ENCODE measurements around the gene TAS2R43.
"Not testable (repeated sequence)": the region's sequence is repeated elsewhere in the genome, so short reads cannot be mapped to it uniquely, and the experiment has no call there.

TAS2R43 gene

GRCh38 chr12:11092128-11092527 lies at the start of gene TAS2R43:
TSS of gene TAS2R43 (minus strand) at chr12:11092313. CDS start at chr12:11092229, 84 bp downstream.
- no peak for DNase-seq (ENCODE audit: low spot score)

- no peak for DNase-seq (ENCODE audit: low spot score)
These were observed 44.0 kb upstream of the TAS2R43 start for GRCh38 chr12:11136075-11136474.

GRCh38 chr12:11134305-11134704 lies 42.2 kb upstream of the TAS2R43 start, which contains the start of gene TAS2R30:
TSS of gene TAS2R30 (minus strand) at chr12:11134644. CDS start at chr12:11134244, 400 bp downstream.
- no peak for DNase-seq (ENCODE audit: low spot score)

- no peak for DNase-seq (ENCODE audit: low spot score)
These were observed 41.7 kb upstream of the TAS2R43 start for GRCh38 chr12:11133816-11134215.

- DNase-seq (ENCODE audit: low spot score), result no peak
These were observed 41.0 kb upstream of the TAS2R43 start for GRCh38 chr12:11133162-11133561.

GRCh38 chr12:11130999-11131398 lies 38.9 kb upstream of the TAS2R43 start:
- no peak for DNase-seq (ENCODE audit: low spot score)

GRCh38 chr12:11130382-11130781 lies 38.3 kb upstream of the TAS2R43 start:
- DNase-seq (ENCODE audit: low spot score), result no peak

- not testable (repeated sequence) for DNase-seq (ENCODE audit: low spot score)
These were observed 22.0 kb upstream of the TAS2R43 start for GRCh38 chr12:11114130-11114529.

GRCh38 chr12:11111213-11111612 lies 19.1 kb upstream of the TAS2R43 start:
- not testable (repeated sequence) for DNase-seq (ENCODE audit: low spot score)

- no peak for DNase-seq (ENCODE audit: low spot score)
These were observed 16.7 kb upstream of the TAS2R43 start for GRCh38 chr12:11108862-11109261.

GRCh38 chr12:11107719-11108118 lies 15.6 kb upstream of the TAS2R43 start:
- DNase-seq (ENCODE audit: low spot score), result no peak

GRCh38 chr12:11106288-11106687 lies 14.2 kb upstream of the TAS2R43 start:
- DNase-seq (ENCODE audit: low spot score), result no peak

GRCh38 chr12:11105546-11105945 lies 13.4 kb upstream of the TAS2R43 start:
- no peak for DNase-seq (ENCODE audit: low spot score)

GRCh38 chr12:11094910-11095309 lies 2.8 kb upstream of the TAS2R43 start:
- DNase-seq (ENCODE audit: low spot score), result not testable (repeated sequence)

GRCh38 chr12:11089246-11089645 lies 2.9 kb downstream of the TAS2R43 start:
- no peak for DNase-seq (ENCODE audit: low spot score)

GRCh38 chr12:11085419-11085818 lies 6.7 kb downstream of the TAS2R43 start:
- DNase-seq (ENCODE audit: low spot score), result no peak

GRCh38 chr12:11081987-11082386 lies 10.1 kb downstream of the TAS2R43 start:
- no peak for DNase-seq (ENCODE audit: low spot score)

- no peak for DNase-seq (ENCODE audit: low spot score)
These were observed 13.9 kb downstream of the TAS2R43 start for GRCh38 chr12:11078246-11078645.

GRCh38 chr12:11075642-11076041 lies 16.5 kb downstream of the TAS2R43 start:
- DNase-seq (ENCODE audit: low spot score), result no peak

GRCh38 chr12:11071414-11071813 lies 20.7 kb downstream of the TAS2R43 start:
- no peak for DNase-seq (ENCODE audit: low spot score)

GRCh38 chr12:11070999-11071398 lies 21.1 kb downstream of the TAS2R43 start:
- DNase-seq (ENCODE audit: low spot score), result no peak

GRCh38 chr12:11069854-11070365 lies 22.2 kb downstream of the TAS2R43 start:
- no peak for DNase-seq (ENCODE audit: low spot score)

- DNase-seq (ENCODE audit: low spot score), result no peak
These were observed 24.6 kb downstream of the TAS2R43 start for GRCh38 chr12:11067514-11067913.

GRCh38 chr12:11062194-11062593 lies 29.9 kb downstream of the TAS2R43 start, which contains the start of gene TAS2R46:
TSS of gene TAS2R46 (minus strand) at chr12:11062294. CDS start at chr12:11062294, 0 bp downstream.
- not testable (repeated sequence) for DNase-seq (ENCODE audit: low spot score)
